ENCODE measurements around the gene FOLR1.

Gene FOLR1

DNA sequence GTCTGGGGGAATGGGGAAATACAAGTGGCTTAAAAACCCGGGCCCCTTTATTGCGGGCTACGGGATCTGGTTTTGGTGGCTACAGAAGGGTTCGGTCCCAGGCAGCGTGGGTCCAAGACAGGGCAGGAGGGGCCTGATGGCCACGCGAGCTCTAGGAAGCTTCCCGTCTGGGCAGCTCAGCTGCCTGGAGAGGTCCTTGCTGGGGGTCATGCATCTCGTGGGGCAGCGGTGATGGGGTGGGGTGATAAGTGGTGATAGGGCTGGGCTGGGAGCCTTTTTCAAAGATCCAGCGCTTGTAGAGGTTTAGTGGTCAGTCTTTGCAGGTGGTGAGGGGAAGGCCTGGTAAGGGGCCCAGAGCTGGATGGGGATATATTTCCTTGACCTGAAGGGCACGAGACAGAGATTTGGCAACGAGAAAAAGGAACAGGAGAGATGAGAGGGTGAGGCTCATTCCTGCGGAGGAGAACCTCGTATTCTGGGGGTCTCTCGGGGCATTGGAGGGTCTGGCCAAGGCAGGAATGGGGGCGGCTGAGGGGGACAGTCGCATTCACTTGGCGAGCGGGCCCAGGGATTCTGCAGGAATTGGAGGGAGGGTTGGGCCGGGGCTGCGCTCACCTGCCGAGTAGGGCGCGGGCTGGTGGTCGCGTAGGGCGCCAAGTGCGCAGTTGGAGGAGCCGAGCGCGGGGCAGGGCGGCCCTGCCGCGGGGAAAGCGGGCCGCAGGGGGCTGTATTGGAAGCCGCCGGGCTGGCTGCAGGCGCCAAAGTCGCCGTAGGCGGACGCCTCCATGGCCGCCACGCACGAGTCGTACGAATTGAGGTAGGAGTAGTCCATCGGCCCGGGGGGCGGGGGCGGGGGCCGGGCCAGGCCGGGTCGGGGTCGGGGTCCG, 51.5 kb downstream of the FOLR1 start:
- H3K4me3 ChIP-seq (ENCODE audit: low read length) = no peak overlapping the region

DNA sequence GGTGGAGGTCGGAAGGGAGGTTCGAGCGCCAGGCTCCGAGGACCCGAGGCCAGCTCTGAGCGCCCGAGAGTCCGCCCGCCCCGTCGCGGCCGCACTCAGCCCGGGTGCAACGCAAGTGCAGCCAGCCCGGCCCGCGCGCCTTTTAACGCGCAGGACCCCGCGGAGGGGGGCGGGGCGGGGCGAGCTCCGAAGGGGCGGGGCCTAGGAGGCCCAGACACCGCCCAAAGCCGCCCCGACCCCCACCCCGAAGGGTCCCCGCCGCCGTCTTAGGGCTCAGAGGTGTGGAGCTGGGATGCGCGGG, 52.1 kb downstream of the FOLR1 start, which contains the start of gene PHOX2A:
PHOX2A (minus strand) TSS at position 117 of the 301 bp plus-strand sequence. CDS start 172 bp downstream, outside the sequence.
- DNase-seq (ENCODE audit: low read depth, low spot score) = no peak
- H3K4me3 ChIP-seq (ENCODE audit: low read length) = no peak within 1 kb of the TSS

More for the DNA sequence above, 51.5 kb downstream of the FOLR1 start:
- no peak for DNase-seq (ENCODE audit: low read depth, low spot score)

DNA sequence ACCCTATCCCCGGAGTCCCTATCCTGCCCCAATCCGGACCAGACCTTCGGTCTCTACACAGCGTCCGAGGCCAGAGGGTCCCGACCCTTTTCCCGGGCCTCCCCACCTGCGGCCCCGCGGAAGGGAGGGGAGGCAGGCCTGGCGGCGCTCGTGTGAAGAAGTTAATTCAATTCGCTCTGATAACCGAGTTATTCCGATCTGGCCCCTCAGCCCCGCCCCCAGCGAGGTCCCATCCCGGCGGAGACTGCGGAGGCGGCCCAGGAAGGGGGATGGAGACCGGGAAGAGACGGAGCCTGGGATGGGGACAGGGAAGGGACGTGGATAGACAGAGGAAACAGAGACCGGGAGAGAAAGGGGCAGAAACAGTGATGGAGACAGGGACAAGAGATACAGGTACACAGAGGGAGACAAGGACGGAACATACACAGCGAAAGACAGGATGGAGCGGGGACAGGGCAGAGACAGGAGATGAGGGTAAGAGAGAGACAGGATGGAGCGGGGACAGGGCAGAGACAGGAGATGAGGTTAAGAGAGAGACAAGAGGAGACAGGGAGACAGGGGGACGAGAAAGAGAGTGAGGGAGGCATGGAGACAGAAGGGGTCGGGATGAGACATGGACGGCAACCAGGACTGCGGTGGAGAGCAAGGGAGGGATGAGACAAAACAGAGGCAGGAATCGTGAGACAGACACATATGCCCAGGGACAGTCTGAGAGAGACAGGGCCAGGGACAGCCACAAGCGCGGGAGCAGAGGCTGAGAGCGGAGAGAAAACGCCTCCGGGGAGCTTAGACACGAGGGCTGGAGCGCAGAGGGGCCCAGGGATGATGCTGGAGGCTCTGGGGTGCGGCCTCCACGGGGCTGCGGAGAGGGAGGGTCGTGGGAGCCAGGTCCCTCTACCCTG, 52.7 kb downstream of the FOLR1 start:
- H3K4me3 ChIP-seq (ENCODE audit: low read length) = no peak overlapping the region
- DNase-seq (ENCODE audit: low read depth, low spot score) = no peak

DNA sequence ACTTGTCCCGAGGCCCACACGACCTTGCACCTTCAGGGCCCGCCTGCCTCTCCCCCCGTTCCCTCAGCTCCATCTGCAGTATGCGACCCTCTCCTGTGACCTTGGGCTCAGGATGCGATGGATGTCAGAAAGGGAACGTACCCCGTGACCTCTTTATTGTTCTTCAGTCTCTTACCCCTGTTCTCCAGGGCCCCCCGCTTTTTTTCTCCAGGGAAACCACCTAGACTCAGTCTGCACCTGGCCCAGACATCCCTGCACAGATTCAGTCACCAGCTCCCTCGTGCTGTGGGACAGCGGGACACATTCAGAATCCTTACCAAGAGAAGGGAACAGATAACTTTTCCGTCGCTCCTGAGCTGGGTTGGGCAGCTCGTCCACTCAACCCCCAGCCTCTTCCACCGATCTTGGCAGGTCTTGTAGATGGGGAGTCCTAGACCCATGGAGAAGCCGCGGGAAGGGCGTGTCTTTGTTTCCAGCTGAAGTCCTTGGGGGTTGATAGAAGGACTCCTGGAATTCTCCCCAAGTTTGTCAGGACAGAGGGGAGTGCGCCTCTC, 53.4 kb downstream of the FOLR1 start:
- H3K4me3 ChIP-seq (ENCODE audit: low read length) = no peak overlapping the region
- no peak for DNase-seq (ENCODE audit: low read depth, low spot score)
